Measurements from ENCODE around the gene BRAT1. TPM values are rescaled to one million over a fixed set of nuclear protein-coding genes. Genes with fewer than 3 reads are reported as not detected.

BRAT1 gene
- total RNA-seq, 1 donor from 2014 or later = 19.7 TPM

DNA sequence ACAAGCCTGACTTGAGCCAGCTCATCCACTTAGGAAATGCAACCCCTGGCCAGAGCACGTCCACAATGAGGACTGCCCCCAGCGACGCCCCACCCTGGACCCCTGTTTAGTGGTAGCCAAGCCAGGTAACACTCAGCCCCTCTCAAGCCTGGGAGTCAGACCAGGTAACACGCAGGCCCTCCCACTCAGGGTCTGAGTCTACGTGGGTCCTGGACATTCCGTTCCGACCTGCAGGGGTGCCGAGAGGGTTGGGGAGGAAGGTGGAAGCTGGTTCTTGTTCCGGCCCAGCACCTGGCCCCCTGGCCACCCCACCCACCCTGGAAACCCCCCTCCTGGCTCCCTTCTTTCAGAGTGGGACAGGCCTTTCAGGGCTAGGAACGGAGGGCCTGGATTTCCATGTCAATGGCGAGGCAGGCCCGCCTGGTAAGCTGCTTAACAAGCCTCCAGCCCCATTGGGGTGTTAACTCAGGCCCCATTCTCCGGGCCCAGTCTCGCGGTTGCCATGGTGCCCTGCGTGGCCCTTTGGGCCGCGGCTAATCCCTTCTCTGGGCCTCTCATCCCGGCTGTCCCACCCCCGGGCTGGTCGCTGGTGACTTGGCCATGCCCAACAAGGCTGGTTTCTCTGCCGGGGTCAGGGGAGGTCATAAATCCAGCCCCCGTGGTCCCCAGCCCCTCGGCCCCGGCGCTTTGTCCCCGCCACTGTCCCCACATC is 55.4 kb downstream of the BRAT1 start:
- Histone ChIP-seq H3K4me1 (ENCODE audit: insufficient read depth, low read length) (peaks cover 7% of the 10 kb centered on the region), H3K27me3 (ENCODE audit: insufficient read depth, low read length) (no peaks in the 10 kb centered on the region), H3K9me3 (ENCODE audit: insufficient read depth, low read depth, low read length) (no peaks in the 10 kb centered on the region), H3K9ac (ENCODE audit: low read length) (no peak overlapping the region), H4K20me1 (ENCODE audit: insufficient read depth, low read length) (no peaks in the 10 kb centered on the region), H3K36me3 (ENCODE audit: insufficient read depth, low read length) (no peaks in the 10 kb centered on the region), H3K27ac (ENCODE audit: low read depth, low read length) (no peak overlapping the region), H3K4me3 (ENCODE audit: insufficient read depth, low read depth, low read length) (no peak overlapping the region), H3K79me2 (ENCODE audit: insufficient read depth, low read length) (no peaks in the 10 kb centered on the region), H3K4me2 (ENCODE audit: low read length) (no peak overlapping the region), H2AFZ (ENCODE audit: low read depth, low read length) (no peak overlapping the region)
- peaks cover 18% of the 10 kb centered on the region for H3K27me3 Mint-ChIP-seq (ENCODE audit: low read depth, unreplicated experiment)
- peaks cover 3% of the 10 kb centered on the region for H3K4me1 Mint-ChIP-seq (ENCODE audit: low read depth, unreplicated experiment)
- H3K36me3 Mint-ChIP-seq (ENCODE audit: low read depth, unreplicated experiment) = no peaks in the 10 kb centered on the region
- FAIRE-seq (no peak), DNase-seq (ENCODE audit: low read depth) (no peak)
- no peaks in the 10 kb centered on the region for H3K9me3 Mint-ChIP-seq (ENCODE audit: unreplicated experiment)
- no peak for TF ChIP-seq EZH2 (IDR thresholded peaks at IDR 0.05; ENCODE audit: insufficient read depth, low read length)
- H3K27ac Mint-ChIP-seq (ENCODE audit: unreplicated experiment) = no peak overlapping the region
- no peak overlapping the region for H3K4me3 Mint-ChIP-seq (ENCODE audit: unreplicated experiment)

DNA sequence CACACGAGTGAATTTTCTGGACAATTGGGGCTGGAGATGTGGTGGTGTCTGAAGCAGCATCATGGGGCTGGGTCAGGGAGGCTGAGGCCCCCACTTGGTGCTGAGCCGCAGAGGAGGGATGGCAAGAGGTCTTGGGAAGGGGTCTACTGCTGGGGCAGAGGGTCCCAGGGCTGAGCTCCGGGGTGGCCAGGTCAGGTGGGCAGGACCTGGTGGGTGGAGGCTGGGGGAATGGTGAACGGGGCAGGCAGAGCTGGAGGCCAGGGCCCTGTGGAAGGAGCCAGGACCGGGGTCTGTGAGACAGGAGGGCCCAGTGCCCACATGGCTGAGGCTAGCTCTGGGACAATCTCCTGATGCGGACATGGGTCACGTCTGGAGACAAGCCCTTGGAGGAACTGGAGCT is 56.1 kb downstream of the BRAT1 start:
- Mint-ChIP-seq H3K36me3 (ENCODE audit: low read depth, unreplicated experiment) (no peaks in the 10 kb centered on the region), H3K4me3 (ENCODE audit: unreplicated experiment) (no peak overlapping the region), H3K27me3 (ENCODE audit: low read depth, unreplicated experiment) (peaks cover 18% of the 10 kb centered on the region), H3K9me3 (ENCODE audit: unreplicated experiment) (no peaks in the 10 kb centered on the region), H3K27ac (ENCODE audit: unreplicated experiment) (no peak overlapping the region), H3K4me1 (ENCODE audit: low read depth, unreplicated experiment) (peaks cover 3% of the 10 kb centered on the region)
- Histone ChIP-seq H4K20me1 (ENCODE audit: insufficient read depth, low read length) (no peaks in the 10 kb centered on the region), H3K4me2 (ENCODE audit: low read length) (no peak overlapping the region), H3K27me3 (ENCODE audit: insufficient read depth, low read length) (no peaks in the 10 kb centered on the region), H3K79me2 (ENCODE audit: insufficient read depth, low read length) (no peaks in the 10 kb centered on the region), H3K27ac (ENCODE audit: low read depth, low read length) (no peak overlapping the region), H3K4me1 (ENCODE audit: insufficient read depth, low read length) (peaks cover 7% of the 10 kb centered on the region), H3K36me3 (ENCODE audit: insufficient read depth, low read length) (no peaks in the 10 kb centered on the region), H3K4me3 (ENCODE audit: insufficient read depth, low read depth, low read length) (no peak overlapping the region), H3K9ac (ENCODE audit: low read length) (no peak overlapping the region), H2AFZ (ENCODE audit: low read depth, low read length) (no peak overlapping the region), H3K9me3 (ENCODE audit: insufficient read depth, low read depth, low read length) (no peaks in the 10 kb centered on the region)
- DNase-seq (ENCODE audit: low read depth) (no peak), FAIRE-seq (no peak)
- TF ChIP-seq, protein P1, sequence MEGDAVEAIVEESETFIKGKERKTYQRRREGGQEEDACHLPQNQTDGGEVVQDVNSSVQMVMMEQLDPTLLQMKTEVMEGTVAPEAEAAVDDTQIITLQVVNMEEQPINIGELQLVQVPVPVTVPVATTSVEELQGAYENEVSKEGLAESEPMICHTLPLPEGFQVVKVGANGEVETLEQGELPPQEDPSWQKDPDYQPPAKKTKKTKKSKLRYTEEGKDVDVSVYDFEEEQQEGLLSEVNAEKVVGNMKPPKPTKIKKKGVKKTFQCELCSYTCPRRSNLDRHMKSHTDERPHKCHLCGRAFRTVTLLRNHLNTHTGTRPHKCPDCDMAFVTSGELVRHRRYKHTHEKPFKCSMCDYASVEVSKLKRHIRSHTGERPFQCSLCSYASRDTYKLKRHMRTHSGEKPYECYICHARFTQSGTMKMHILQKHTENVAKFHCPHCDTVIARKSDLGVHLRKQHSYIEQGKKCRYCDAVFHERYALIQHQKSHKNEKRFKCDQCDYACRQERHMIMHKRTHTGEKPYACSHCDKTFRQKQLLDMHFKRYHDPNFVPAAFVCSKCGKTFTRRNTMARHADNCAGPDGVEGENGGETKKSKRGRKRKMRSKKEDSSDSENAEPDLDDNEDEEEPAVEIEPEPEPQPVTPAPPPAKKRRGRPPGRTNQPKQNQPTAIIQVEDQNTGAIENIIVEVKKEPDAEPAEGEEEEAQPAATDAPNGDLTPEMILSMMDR (IDR thresholded peaks at IDR 0.05; ENCODE audit: insufficient read depth, low read depth, low read length) = no peak
- no peak for TF ChIP-seq EZH2 (IDR thresholded peaks at IDR 0.05; ENCODE audit: insufficient read depth, low read length)

DNA sequence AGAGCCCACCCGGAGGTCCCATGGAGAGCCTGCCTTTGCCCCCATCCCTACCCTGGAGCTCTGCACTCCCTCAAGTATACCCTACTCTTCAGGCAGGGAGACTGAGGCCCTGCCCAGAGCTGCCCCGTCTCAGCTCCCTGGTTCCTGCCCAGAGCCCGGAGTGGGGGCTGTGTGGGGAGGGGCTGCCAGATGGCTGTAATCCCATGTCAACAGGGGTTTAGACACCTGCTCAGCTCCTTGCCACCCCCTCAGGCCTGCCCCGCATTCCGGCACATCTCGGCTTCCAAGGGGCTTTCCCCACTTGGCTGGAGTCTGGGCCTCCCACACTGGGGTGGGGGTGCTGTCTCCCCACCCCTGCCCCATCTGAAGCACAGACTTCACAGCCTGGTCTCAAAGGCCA is 56.6 kb downstream of the BRAT1 start:
- Histone ChIP-seq H3K4me1 (ENCODE audit: insufficient read depth, low read length) (peaks cover 7% of the 10 kb centered on the region), H3K9me3 (ENCODE audit: insufficient read depth, low read depth, low read length) (no peaks in the 10 kb centered on the region), H3K27ac (ENCODE audit: low read depth, low read length) (no peak overlapping the region), H4K20me1 (ENCODE audit: insufficient read depth, low read length) (no peaks in the 10 kb centered on the region), H3K27me3 (ENCODE audit: insufficient read depth, low read length) (no peaks in the 10 kb centered on the region), H3K36me3 (ENCODE audit: insufficient read depth, low read length) (no peaks in the 10 kb centered on the region), H3K4me3 (ENCODE audit: insufficient read depth, low read depth, low read length) (no peak overlapping the region), H2AFZ (ENCODE audit: low read depth, low read length) (no peak overlapping the region), H3K9ac (ENCODE audit: low read length) (no peak overlapping the region), H3K79me2 (ENCODE audit: insufficient read depth, low read length) (no peaks in the 10 kb centered on the region), H3K4me2 (ENCODE audit: low read length) (no peak overlapping the region)
- FAIRE-seq (no peak), DNase-seq (ENCODE audit: low read depth) (no peak)
- TF ChIP-seq EZH2 (IDR thresholded peaks at IDR 0.05; ENCODE audit: insufficient read depth, low read length) = no peak
- TF ChIP-seq, protein P1 (IDR thresholded peaks at IDR 0.05; ENCODE audit: insufficient read depth, low read depth, low read length) = no peak
- no peak overlapping the region for H3K4me3 Mint-ChIP-seq (ENCODE audit: unreplicated experiment)
- H3K36me3 Mint-ChIP-seq (ENCODE audit: low read depth, unreplicated experiment) = no peaks in the 10 kb centered on the region
- H3K9me3 Mint-ChIP-seq (ENCODE audit: unreplicated experiment) = no peaks in the 10 kb centered on the region
- peaks cover 15% of the 10 kb centered on the region for H3K27me3 Mint-ChIP-seq (ENCODE audit: low read depth, unreplicated experiment)
- H3K27ac Mint-ChIP-seq (ENCODE audit: unreplicated experiment) = no peak overlapping the region
- H3K4me1 Mint-ChIP-seq (ENCODE audit: low read depth, unreplicated experiment) = peaks cover 3% of the 10 kb centered on the region

Measured in astrocyte (in vitro differentiated cells and primary cell).